ENCODE data around the gene SYTL2. TPM values are rescaled to one million over a fixed set of nuclear protein-coding genes. Genes with fewer than 3 reads are reported as not detected.

SYTL2 gene
- total RNA-seq, 3 donors from 2014 or later = 10.1 to 189 (median 120) TPM

DNA sequence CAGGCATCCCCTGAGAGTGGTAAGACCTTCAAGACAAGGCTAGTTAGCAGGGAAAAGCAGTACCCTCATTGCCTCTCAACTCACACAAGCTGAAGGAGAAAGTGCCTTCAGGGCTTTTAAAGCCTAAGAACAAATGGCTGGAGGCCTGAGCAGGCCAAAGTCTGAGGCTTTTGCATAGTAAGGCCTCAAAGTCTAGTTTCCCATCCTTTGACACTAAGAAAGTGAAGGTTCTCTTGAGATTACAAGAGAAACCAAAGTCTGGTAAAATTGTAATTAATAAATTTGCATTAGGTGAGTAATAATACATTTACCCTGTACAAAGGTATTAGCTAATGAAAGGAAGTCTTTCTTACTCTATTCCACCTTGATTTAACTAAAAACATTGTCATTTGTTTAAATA is 78.0 kb downstream of the SYTL2 start:
- H3K4me1 ChIP-seq = no peaks in the 10 kb centered on the region
- no peaks in the 10 kb centered on the region for H3K27me3 ChIP-seq
- no peaks in the 10 kb centered on the region for H3K36me3 ChIP-seq
- TF ChIP-seq, protein P1, sequence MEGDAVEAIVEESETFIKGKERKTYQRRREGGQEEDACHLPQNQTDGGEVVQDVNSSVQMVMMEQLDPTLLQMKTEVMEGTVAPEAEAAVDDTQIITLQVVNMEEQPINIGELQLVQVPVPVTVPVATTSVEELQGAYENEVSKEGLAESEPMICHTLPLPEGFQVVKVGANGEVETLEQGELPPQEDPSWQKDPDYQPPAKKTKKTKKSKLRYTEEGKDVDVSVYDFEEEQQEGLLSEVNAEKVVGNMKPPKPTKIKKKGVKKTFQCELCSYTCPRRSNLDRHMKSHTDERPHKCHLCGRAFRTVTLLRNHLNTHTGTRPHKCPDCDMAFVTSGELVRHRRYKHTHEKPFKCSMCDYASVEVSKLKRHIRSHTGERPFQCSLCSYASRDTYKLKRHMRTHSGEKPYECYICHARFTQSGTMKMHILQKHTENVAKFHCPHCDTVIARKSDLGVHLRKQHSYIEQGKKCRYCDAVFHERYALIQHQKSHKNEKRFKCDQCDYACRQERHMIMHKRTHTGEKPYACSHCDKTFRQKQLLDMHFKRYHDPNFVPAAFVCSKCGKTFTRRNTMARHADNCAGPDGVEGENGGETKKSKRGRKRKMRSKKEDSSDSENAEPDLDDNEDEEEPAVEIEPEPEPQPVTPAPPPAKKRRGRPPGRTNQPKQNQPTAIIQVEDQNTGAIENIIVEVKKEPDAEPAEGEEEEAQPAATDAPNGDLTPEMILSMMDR (IDR thresholded peaks at IDR 0.05) = no peak
- H3K27ac ChIP-seq = no peak overlapping the region
- H3K4me3 ChIP-seq = no peak overlapping the region
- intact Hi-C loops (cut with DNase I; ENCODE audit: low total_unique reads) = no loop called here
- H3K9me3 ChIP-seq = no peaks in the 10 kb centered on the region
- no peak for DNase-seq (ENCODE audit: low spot score in 2 of 2)

DNA sequence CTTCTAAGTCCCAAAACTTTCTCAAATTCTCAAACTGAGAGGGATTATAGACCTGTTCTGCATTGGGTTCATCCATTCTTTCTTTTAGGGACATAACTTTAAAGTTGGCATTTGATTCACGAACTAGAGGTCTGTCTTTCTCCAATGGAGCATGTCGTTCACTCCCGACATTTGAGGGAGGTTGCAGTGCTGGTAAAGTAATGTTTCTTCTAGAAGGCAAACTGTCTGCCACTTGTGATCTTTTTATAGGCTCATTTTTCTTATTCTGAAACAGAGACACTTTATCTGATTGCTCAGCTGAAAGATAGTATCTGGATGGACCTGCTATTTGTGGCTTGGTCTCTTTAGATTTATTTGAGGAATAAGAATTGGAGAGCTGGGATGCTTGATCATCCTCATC is 84.6 kb downstream of the SYTL2 start:
- TF ChIP-seq, protein P1 (IDR thresholded peaks at IDR 0.05) = no peak
- TF ChIP-seq POLR2AphosphoS5 (IDR thresholded peaks at IDR 0.05) (no peak), POLR2A (IDR thresholded peaks at IDR 0.05) (no peak)
- intact Hi-C loops (cut with DNase I; ENCODE audit: low total_unique reads) = no loop called here
- H3K4me3 ChIP-seq = no peak overlapping the region
- no peaks in the 10 kb centered on the region for H3K27me3 ChIP-seq
- no peaks in the 10 kb centered on the region for H3K9me3 ChIP-seq
- DNase-seq (ENCODE audit: low spot score in 2 of 2) = no peak
- no peaks in the 10 kb centered on the region for H3K36me3 ChIP-seq
- no peak overlapping the region for H3K27ac ChIP-seq
- no peaks in the 10 kb centered on the region for H3K4me1 ChIP-seq

DNA sequence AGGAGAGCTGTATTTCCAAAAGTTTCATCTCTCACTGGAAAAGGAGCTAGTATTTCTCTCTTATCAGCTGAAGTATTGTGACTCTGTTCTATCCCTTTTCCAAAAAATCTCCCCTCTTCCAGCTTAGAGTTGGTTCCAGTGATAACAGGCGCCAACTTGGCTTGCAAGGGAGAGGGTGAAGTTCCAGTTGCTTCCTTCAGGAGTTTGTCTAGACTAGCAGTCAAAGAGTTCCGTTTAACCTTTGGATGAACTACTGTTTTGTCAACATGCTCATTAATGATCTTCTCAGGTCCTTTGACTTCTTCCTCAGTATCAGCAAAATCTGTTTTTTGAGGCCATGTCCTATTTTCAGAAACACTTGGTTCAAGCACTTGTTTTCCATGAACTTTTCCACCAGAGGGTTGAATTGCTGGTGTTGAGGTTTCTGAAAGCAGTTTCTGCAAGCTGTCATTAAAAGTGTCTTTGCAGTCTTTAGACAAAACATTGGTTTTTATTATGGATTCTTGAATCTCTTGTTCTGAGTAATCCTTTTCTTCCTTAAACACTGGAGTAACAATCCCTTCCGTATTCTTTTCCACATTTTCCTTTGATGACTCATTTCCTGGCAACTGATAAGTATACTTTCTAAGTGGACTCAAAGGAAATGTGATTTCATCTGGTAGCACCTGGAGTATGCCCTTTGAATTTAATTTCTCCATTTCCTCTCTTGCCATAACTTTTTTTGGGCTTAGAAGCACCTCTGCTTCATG is 85.3 kb downstream of the SYTL2 start:
- no peaks in the 10 kb centered on the region for H3K9me3 ChIP-seq
- no peaks in the 10 kb centered on the region for H3K27me3 ChIP-seq
- no peak overlapping the region for H3K27ac ChIP-seq
- H3K36me3 ChIP-seq = no peaks in the 10 kb centered on the region
- no peak overlapping the region for H3K4me3 ChIP-seq
- intact Hi-C loops (cut with DNase I; ENCODE audit: low total_unique reads) = no loop called here
- TF ChIP-seq POLR2A (IDR thresholded peaks at IDR 0.05) = no peak
- TF ChIP-seq, protein P1 (IDR thresholded peaks at IDR 0.05) = no peak
- no peak for TF ChIP-seq POLR2AphosphoS5 (IDR thresholded peaks at IDR 0.05)
- H3K4me1 ChIP-seq = no peaks in the 10 kb centered on the region
- no peak for DNase-seq (ENCODE audit: low spot score in 2 of 2)

DNA sequence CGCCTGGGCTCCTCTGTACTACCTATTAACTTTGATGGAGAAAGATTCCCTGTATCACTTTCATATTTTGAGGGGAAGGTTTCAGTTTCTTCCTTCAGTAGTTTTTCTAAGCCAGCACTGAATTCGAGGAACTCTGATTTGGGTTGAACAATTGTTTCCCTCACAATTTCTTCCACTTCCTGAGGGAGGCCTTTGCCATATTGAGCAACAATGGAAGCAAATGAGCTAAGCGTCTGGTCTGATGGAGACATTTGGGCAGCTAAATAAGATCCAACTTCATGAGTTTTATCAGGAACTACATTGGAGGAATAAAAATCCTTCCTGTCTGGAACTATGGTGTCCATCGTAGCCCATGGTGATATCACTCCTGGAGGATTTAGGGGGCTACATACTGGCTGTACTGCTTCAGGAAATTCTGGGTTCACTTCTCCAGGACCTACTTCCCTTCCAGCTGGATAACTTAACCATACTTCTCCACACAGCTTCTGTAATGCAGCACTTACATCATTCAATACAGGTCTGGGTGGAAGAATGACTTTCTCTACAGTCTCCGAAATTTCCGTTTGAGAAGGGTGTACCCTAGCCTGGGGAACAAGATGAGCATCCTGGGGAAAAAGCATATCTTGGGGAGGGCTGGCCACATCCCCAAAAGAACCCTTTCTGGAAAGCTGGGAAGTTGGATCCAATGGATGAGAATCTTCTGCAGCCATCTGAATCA is 86.0 kb downstream of the SYTL2 start:
- no peak for DNase-seq (ENCODE audit: low spot score in 2 of 2)
- Histone ChIP-seq H3K4me1 (no peaks in the 10 kb centered on the region), H3K36me3 (no peaks in the 10 kb centered on the region), H3K27ac (no peak overlapping the region), H3K4me3 (no peak overlapping the region), H3K27me3 (no peaks in the 10 kb centered on the region), H3K9me3 (no peaks in the 10 kb centered on the region)
- intact Hi-C loops (cut with DNase I; ENCODE audit: low total_unique reads) = no loop called here
- no peak for TF ChIP-seq POLR2A (IDR thresholded peaks at IDR 0.05)
- TF ChIP-seq POLR2AphosphoS5 (IDR thresholded peaks at IDR 0.05) = no peak

DNA sequence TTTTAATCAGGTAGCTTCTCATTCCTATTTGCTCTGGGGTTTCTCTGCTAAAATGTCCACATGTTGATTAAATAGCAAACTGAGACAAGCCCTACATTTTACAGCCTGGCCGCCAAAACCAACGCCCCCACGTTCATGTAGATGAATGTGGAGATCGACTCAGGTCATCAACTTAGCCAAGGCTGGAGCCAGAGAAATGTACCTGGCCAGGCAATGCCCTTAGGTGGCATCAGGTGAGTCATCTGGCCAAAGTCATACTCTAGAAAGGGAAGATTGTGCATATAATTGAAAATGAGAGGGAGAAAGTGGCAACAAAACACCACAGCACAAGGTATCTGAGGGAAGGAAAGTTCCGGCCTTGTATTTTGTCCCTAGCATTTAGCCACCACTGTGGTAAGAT is 87.9 kb downstream of the SYTL2 start:
- H3K9me3 ChIP-seq = no peaks in the 10 kb centered on the region
- H3K4me3 ChIP-seq = peak overlapping the region in 1 of 3 donors; percentile 5
- H3K27me3 ChIP-seq = no peaks in the 10 kb centered on the region
- no peaks in the 10 kb centered on the region for H3K4me1 ChIP-seq
- H3K27ac ChIP-seq = peak overlapping the region; percentile 50 to 55
- peak; percentile 51 to 72 for DNase-seq (ENCODE audit: low spot score in 2 of 2)
- TF ChIP-seq, protein P1 (IDR thresholded peaks at IDR 0.05) = no peak
- peak in 1 of 3 donors; percentile 21 for TF ChIP-seq POLR2AphosphoS5 (IDR thresholded peaks at IDR 0.05)
- intact Hi-C loops (cut with DNase I; ENCODE audit: low total_unique reads) = no loop called here
- H3K36me3 ChIP-seq = no peaks in the 10 kb centered on the region

Measured in breast epithelium (tissue), 4 donors.